ENCODE measurements around the gene TMEM225.
"Not testable (repeated sequence)": the region's sequence is repeated elsewhere in the genome, so short reads cannot be mapped to it uniquely, and the experiment has no call there.

Gene TMEM225

GRCh38 chr11:123885570-123885969 lies at the start of gene TMEM225:
Gene TMEM225, minus strand, starts transcription at chr11:123885670. Its CDS starts 245 bp downstream, at chr11:123885425.
- DNase-seq, result no peak

- DNase-seq, result no peak
Measured at GRCh38 chr11:123924027-123924426, 38.6 kb upstream of the TMEM225 start.

GRCh38 chr11:123920943-123921342 lies 35.5 kb upstream of the TMEM225 start:
- DNase-seq, result no peak

GRCh38 chr11:123905826-123906225 lies 20.4 kb upstream of the TMEM225 start:
- no peak for DNase-seq

DNA sequence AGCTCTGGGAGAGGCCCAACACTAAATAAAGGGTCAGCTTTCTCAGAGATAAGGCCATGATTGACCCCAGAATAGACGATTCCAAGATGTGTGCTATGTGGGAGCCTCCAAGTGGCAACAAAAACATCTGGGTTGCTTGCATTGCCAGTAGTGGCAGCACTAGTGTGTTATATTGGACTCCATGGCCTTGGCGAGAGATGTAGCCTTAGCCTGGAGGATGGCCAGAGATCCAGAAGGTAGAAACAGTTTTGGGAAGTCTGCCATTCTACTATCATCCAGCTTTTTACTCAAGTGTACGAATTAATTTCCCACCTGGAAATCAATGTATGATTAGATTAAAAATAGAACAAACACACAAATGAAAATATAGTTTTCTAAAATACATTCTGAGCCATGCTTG lies 19.5 kb upstream of the TMEM225 start:
- DNase-seq, result no peak

DNA sequence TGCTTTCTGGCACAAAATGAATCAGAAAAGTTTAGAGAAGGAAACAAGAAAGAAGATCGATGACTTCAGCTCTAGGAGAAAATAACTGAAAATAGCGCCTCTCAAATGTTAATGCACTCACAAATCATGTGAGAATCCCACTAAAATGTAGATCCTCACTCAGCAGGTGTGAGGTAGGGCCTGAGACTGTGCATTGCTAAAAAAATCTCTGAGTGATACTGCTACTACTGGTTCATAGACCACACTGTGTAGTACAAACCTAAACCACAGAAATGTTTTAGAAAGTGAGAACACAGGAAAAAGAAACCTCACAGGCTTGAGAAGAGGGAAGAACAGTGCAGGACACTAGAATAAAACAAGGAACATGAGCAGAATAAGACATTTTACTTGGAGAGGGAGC lies 18.5 kb upstream of the TMEM225 start:
- no peak for DNase-seq

- DNase-seq, result no peak
Measured at GRCh38 chr11:123901867-123902266, 16.4 kb upstream of the TMEM225 start, which contains the start of gene OR8D4. Gene OR8D4, plus strand, starts transcription at chr11:123902167. Its CDS starts 4,265 bp downstream, at chr11:123906432.

DNA sequence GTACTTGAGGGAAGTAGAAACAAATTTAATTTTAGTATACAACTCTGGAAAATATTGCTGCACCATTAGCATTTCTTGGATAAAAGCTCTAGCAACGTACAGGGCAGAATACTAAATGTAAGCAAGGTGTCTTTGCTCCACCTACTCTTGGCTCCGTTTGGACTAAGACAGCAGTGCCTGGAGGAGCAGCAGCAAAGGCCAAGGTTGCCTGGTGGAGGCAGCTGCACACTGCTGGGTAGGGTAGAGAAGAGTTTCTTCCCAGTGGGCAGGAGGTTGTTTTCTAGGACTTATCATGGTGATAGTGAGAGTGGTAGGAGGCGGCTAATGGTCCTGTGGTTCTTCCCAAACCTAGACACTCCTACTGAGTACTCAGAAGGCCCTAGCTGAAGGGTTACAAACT lies 14.3 kb upstream of the TMEM225 start:
- no peak for DNase-seq

GRCh38 chr11:123892031-123892430 lies 6.6 kb upstream of the TMEM225 start:
- DNase-seq, result no peak

GRCh38 chr11:123880912-123881311 lies 4.6 kb downstream of the TMEM225 start:
- no peak for DNase-seq

GRCh38 chr11:123867795-123868194 lies 17.7 kb downstream of the TMEM225 start:
- not testable (repeated sequence) for DNase-seq

DNA sequence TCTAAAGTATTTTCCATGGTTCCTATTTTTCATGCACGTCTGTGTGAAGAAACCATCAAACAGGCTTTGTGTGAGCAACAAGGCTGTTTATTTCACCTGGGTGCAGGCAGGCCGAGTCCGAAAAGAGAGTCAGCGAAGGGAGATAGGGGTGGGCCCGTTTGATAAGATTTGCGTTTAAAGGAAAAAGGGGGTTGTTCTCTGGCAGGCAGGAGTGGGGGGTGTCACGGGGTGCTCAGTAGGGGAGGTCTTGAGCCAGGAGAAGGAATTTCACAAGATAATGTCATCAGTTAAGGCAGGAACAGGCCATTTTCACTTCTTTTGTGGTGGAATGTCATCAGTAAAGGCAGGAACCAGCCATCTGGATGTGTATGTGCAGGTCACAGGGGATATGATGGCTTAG lies 20.2 kb downstream of the TMEM225 start:
- DNase-seq, result not testable (repeated sequence)

DNA sequence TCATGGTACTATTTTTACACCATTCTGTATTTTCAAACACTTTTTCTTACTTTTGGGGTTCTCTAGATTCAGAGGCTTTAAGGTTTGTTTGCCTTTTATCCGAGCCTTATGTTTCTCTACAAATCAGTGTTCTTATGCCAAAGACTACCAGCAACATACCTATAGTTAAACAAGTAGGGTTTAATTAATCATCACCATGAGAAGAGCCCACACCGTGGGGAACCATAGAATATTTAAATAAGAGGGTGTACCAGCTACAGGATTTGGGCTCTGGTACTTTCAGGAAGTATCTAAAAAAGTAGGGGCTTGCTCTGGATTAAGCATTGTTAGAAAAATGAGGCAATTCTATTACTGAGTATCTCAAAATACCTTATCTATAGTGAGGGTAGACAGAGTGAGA lies 25.7 kb downstream of the TMEM225 start:
- no peak for DNase-seq

DNA sequence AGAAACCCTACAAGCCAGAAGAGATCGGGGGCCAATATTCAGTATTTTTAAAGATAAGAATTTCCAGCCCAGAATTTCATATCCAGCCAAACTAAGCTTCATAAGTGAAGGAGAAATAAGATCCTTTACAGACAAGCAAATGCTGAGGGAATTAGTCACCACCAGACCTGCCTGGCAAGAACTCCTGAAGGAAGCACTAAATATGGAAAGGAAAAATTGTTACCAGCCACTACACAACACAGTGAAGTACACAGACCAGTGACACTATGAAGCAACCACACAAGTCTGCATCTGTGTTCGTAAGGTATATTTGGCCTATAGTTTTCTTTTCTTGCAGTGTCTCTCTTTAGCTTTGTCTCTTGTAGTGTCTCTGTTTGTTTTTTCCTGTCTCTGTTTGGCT lies 29.0 kb downstream of the TMEM225 start:
- DNase-seq, result no peak

DNA sequence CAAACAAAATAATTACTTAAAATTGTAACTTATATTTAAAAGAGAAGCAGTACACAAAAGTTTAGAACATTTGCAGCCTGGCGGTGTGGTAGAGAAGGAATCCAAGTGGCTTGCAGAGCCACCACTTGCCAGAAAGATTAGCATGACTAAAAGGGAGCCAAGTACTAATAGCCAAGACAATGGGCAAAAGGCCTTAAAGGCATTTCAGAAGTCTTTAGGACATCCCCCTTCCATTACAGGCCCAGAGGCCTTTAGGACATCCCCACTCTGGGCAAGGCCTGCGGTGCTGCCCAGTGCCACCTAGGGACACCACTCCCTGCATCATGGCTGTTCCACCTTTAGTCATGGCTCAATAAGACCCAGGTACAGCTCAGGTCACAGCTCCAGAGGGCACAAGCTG lies 32.4 kb downstream of the TMEM225 start:
- DNase-seq, result no peak

GRCh38 chr11:123852321-123852720 lies 33.1 kb downstream of the TMEM225 start:
- DNase-seq, result no peak

GRCh38 chr11:123851110-123851509 lies 34.4 kb downstream of the TMEM225 start:
- DNase-seq, result no peak

DNA sequence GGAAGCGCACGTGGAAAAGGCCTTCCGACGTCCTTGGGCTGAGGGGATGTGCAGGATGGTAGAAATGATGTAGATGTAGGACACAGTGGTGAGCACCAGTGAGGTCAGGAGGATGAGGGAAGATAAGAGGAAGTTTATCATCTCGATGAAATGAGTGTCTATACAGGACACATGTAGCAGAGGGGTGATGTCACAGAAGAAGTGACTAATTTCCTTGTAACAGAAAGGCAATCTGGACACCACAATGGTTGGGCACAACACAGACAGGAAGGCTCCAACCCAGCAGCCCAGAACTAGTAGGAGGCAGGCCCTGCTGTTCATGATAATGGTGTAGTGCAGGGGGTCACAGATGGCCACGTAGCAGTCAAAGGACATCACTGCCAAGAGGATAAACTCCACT lies 44.3 kb downstream of the TMEM225 start:
- no peak for DNase-seq

DNA sequence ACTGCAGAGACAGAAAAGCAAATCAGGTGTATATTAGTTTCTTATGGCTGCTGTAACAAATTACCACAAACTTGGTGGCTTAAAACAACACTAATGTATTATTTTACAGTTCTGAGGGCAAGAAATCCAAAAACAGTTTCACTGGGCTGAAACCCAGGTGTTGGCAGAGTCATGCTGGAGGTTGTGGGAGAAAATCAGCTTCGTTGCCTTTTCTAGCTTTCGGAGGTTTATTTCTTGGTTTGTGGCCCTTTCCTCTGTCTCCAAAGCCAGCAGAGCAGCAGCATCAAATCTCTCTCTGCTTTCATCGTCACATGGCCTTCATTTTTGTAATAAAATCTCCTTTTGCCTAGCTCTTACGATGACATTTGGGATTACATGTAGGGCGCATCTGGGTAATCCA lies 46.3 kb downstream of the TMEM225 start:
- no peak for DNase-seq

DNA sequence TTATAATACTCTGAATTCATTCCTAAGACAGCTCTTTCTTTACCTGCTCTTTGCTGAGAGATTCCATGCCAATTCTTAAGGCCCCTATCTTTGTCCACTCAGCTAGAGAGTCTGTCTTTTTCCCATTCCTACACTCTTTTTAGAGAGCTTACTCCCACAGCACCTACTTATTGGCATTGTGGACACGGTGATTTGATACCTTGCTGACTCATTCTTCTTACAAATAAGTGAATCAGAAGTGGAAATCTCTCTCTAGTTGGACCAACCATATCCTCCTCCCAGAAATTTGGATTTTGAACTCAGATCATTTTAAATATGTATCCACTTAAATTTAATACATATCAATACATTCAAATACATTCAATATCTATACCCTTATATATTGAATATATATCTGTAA lies 46.8 kb downstream of the TMEM225 start:
- no peak for DNase-seq

- no peak for DNase-seq
Measured at GRCh38 chr11:123838199-123838598, 47.3 kb downstream of the TMEM225 start.

- DNase-seq, result peak; percentile 46
Measured at GRCh38 chr11:123833095-123833494, 52.4 kb downstream of the TMEM225 start.

Data from NCI-H2171 treated with DMSO at 0.1 percent for 48 hours (cell line).